Vagina (tissue), 2 donors: Measurements from ENCODE around the gene ADAMTS17.

Experiments used
- POLR2A ChIP-seq, 2 donors: fragments of 450-650 bp; IDR thresholded peaks; one replicate each; pipeline ENCODE4 v1.6.1; 2017; ENCODE audit warnings: antibody characterized with exemption in 2 of 2, mild to moderate bottlenecking in 2 of 2, moderate library complexity in 2 of 2
- POLR2AphosphoS5 ChIP-seq, 2 donors: sonication (generic); formaldehyde crosslinking; IDR thresholded peaks; one replicate each; pipeline ENCODE4 v1.9.0; 2017; ENCODE audit warnings: antibody characterized with exemption in 2 of 2, mild to moderate bottlenecking in 2 of 2, low read depth in 1 of 2; ENCODE audit not compliant: insufficient read depth in 1 of 2
- TF ChIP-seq, protein P1 (sequence below), 3 experiments: fragments of 450-650 bp in 2 of 3; fragments of 200-600 bp in 1 of 3; sonication (generic) in 1 of 3; IDR thresholded peaks; one replicate each; pipeline ENCODE4 v1.5.1; 2017 to 2019; ENCODE audit warnings: antibody characterized with exemption in 3 of 3, mild to moderate bottlenecking in 2 of 3, moderate library complexity in 2 of 3

DNA sequence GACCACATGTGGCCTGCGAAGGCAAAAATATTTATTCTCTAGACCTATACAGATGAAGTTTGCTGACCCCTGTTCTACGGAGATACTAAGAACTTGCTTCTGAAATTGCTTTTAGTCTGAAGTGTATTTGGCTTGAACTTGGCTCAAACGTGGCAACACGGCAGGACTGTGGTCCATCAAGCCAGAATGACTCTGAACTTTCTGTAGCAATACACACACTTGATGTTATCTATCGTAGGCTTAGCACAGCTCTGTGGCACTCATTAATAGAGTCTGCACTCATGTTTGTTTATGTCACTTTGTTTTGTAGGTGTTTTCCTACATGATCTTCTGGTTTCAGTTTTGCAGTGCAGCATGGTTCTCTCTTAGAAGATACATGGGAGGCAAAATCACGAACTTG is 298.1 kb downstream of the ADAMTS17 start:
- TF ChIP-seq, protein P1, sequence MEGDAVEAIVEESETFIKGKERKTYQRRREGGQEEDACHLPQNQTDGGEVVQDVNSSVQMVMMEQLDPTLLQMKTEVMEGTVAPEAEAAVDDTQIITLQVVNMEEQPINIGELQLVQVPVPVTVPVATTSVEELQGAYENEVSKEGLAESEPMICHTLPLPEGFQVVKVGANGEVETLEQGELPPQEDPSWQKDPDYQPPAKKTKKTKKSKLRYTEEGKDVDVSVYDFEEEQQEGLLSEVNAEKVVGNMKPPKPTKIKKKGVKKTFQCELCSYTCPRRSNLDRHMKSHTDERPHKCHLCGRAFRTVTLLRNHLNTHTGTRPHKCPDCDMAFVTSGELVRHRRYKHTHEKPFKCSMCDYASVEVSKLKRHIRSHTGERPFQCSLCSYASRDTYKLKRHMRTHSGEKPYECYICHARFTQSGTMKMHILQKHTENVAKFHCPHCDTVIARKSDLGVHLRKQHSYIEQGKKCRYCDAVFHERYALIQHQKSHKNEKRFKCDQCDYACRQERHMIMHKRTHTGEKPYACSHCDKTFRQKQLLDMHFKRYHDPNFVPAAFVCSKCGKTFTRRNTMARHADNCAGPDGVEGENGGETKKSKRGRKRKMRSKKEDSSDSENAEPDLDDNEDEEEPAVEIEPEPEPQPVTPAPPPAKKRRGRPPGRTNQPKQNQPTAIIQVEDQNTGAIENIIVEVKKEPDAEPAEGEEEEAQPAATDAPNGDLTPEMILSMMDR (IDR thresholded peaks at IDR 0.05) = no peak
- no peak for TF ChIP-seq POLR2A (IDR thresholded peaks at IDR 0.05)
- TF ChIP-seq POLR2AphosphoS5 (IDR thresholded peaks at IDR 0.05; ENCODE audit: insufficient read depth in 1 of 2, low read depth in 1 of 2) = no peak
